ENCODE measurements around the gene ANKRD55. TPM values are rescaled to one million over a fixed set of nuclear protein-coding genes. Genes with fewer than 3 reads are reported as not detected.
A peak's percentile ranks its signal among the peaks of the same experiment; 100 is the strongest.

Gene ANKRD55
- total and polyA plus RNA-seq, 9 of the 15 experiments (the other 6 are each of a cell fraction or from before 2014, with no cell fraction given) = 3.4 to 10.6 (median 6.5) TPM

GRCh38 chr5:56116599-56117141, 116.5 kb downstream of the ANKRD55 start (continued):
- TF ChIP-seq NR2C2 (CRISPR knock-in tag; IDR thresholded peaks at IDR 0.05) = no peak
- TF ChIP-seq NR2C2 (tag; IDR thresholded peaks at IDR 0.05) = peak; percentile 85
- TF ChIP-seq BRF1 (IDR thresholded peaks at IDR 0.05; ENCODE audit: borderline replicate concordance, extremely low read depth, insufficient read length) = no peak
- 0 out of 4 replicates have a peak, but pooled peaks of 1 of the 2 experiments have one; percentile 18 for TF ChIP-seq RCOR1 (IDR thresholded peaks at IDR 0.05; ENCODE audit: borderline replicate concordance in 1 of 2, low read depth in 2 of 2, low read length in 2 of 2)
- peak; percentile 65 for TF ChIP-seq L3MBTL2 (IDR thresholded peaks at IDR 0.05)
- no peak for TF ChIP-seq RBM17 (IDR thresholded peaks at IDR 0.05; ENCODE audit: borderline replicate concordance, low read depth, low read length)
- no peak for TF ChIP-seq LCOR (CRISPR knock-in tag; IDR thresholded peaks at IDR 0.05)
- no peak for TF ChIP-seq ZBTB34 (CRISPR knock-in tag; IDR thresholded peaks at IDR 0.05)
- TF ChIP-seq PYGO2 (tag; IDR thresholded peaks at IDR 0.05) = no peak
- TF ChIP-seq HES1 (IDR thresholded peaks at IDR 0.05; ENCODE audit: low read depth) = no peak
- TF ChIP-seq ZBTB26 (CRISPR knock-in tag; IDR thresholded peaks at IDR 0.05) = no peak
- TF ChIP-seq CTBP1 (IDR thresholded peaks at IDR 0.05; ENCODE audit: borderline replicate concordance) = peak; percentile 72; the same call in 1 of the 2 replicates
- TF ChIP-seq ZNF263 (CRISPR knock-in tag; IDR thresholded peaks at IDR 0.05; ENCODE audit: borderline replicate concordance) = no peak
- 0 out of 2 replicates have a peak, but pooled peaks have one; percentile 69 for TF ChIP-seq EHMT2 (IDR thresholded peaks at IDR 0.05)
- no peak for TF ChIP-seq ZNF511 (CRISPR knock-in tag; IDR thresholded peaks at IDR 0.05)
- no peak for TF ChIP-seq ZNF282 (CRISPR knock-in tag; IDR thresholded peaks at IDR 0.05)
- no peak for TF ChIP-seq EWSR1 (IDR thresholded peaks at IDR 0.05; ENCODE audit: borderline replicate concordance, low read depth, partially characterized antibody)
- no peak for TF ChIP-seq TFAP4 (CRISPR knock-in tag; IDR thresholded peaks at IDR 0.05; ENCODE audit: borderline replicate concordance)
- TF ChIP-seq RNF2 (IDR thresholded peaks at IDR 0.05) = peak; percentile 29; the same call in 1 of the 2 replicates
- peak; percentile 87 for TF ChIP-seq ESRRA (IDR thresholded peaks at IDR 0.05; ENCODE audit: borderline replicate concordance, low read depth)
- peak; percentile 44 for TF ChIP-seq GABPA (tag; conservative IDR thresholded peaks at IDR 0.05; ENCODE audit: low read depth)
- TF ChIP-seq ZNF699 (CRISPR knock-in tag; IDR thresholded peaks at IDR 0.05; ENCODE audit: insufficient replicate concordance) = no peak
- peak; percentile 40; the same call in 1 of the 2 replicates for TF ChIP-seq ZNF766 (CRISPR knock-in tag; conservative IDR thresholded peaks at IDR 0.05)

Measured in K562 (cell line).